ENCODE results near the gene KLHL40. TPM values are rescaled to one million over a fixed set of nuclear protein-coding genes. Genes with fewer than 3 reads are reported as not detected.

KLHL40 gene
- total and polyA plus RNA-seq, 2 donors (not counting 1 experiment from before 2014, with no cell fraction given): not detected

- Histone ChIP-seq H3K36me3 (replicated peaks in 1 of 2; ENCODE audit: control extremely low read depth in 1 of 2, control insufficient read depth in 1 of 2, extremely low read depth in 1 of 2, insufficient read depth in 2 of 2, low read length in 1 of 2) (no peaks in the 10 kb centered on the region), H4K20me1 (ENCODE audit: control insufficient read depth, insufficient read depth, low read length, poor library complexity, severe bottlenecking) (no peaks in the 10 kb centered on the region), H3K4me3 (ENCODE audit: control extremely low read depth in 1 of 5, extremely low read depth in 1 of 5, insufficient read depth in 1 of 5, low read depth in 2 of 5, low read length in 4 of 5) (no peak overlapping the region), H2AFZ (ENCODE audit: insufficient read depth, low read depth, low read length, poor library complexity, severe bottlenecking) (no peak overlapping the region), H3K27ac (ENCODE audit: low read length in 2 of 2) (no peak overlapping the region), H3K27me3 (replicated peaks in 1 of 4; ENCODE audit: control extremely low read depth in 1 of 4, control insufficient read depth in 3 of 4, insufficient read depth in 4 of 4, low read length in 3 of 4) (no peaks in the 10 kb centered on the region), H3K4me2 (replicated peaks; ENCODE audit: low read depth, low read length, poor library complexity, severe bottlenecking) (no peak overlapping the region), H3K4me1 (ENCODE audit: control insufficient read depth in 2 of 2, insufficient read depth in 2 of 2, low read length in 2 of 2) (no peaks in the 10 kb centered on the region), H3K79me2 (ENCODE audit: control insufficient read depth, insufficient read depth, low read length) (no peaks in the 10 kb centered on the region), H3K9ac (ENCODE audit: low read length) (no peak overlapping the region), H3K9me3 (ENCODE audit: control extremely low read depth in 1 of 3, control insufficient read depth in 2 of 3, insufficient read depth in 1 of 3, low read length in 2 of 3) (no peaks in the 10 kb centered on the region)
- Mint-ChIP-seq H3K27me3 (no peaks in the 10 kb centered on the region), H3K4me3 (no peak overlapping the region), H3K9me3 (ENCODE audit: insufficient read depth) (no peaks in the 10 kb centered on the region), H3K27ac (no peak overlapping the region), H3K4me1 (no peaks in the 10 kb centered on the region)
- DNase-seq (no peak), ATAC-seq (ENCODE audit: low read depth) (no peak)
- intact Hi-C loops (cut with micrococcal nuclease): no loop called here
- 96% methylated on average over 4 of the region's 4 CpGs for WGBS (ENCODE audit: insufficient coverage)
- TF ChIP-seq, protein P1, sequence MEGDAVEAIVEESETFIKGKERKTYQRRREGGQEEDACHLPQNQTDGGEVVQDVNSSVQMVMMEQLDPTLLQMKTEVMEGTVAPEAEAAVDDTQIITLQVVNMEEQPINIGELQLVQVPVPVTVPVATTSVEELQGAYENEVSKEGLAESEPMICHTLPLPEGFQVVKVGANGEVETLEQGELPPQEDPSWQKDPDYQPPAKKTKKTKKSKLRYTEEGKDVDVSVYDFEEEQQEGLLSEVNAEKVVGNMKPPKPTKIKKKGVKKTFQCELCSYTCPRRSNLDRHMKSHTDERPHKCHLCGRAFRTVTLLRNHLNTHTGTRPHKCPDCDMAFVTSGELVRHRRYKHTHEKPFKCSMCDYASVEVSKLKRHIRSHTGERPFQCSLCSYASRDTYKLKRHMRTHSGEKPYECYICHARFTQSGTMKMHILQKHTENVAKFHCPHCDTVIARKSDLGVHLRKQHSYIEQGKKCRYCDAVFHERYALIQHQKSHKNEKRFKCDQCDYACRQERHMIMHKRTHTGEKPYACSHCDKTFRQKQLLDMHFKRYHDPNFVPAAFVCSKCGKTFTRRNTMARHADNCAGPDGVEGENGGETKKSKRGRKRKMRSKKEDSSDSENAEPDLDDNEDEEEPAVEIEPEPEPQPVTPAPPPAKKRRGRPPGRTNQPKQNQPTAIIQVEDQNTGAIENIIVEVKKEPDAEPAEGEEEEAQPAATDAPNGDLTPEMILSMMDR (IDR thresholded peaks at IDR 0.05): no peak
- TF ChIP-seq EZH2 (IDR thresholded peaks at IDR 0.05; ENCODE audit: borderline replicate concordance, insufficient read depth, low read depth, low read length, poor library complexity, severe bottlenecking): no peak
- ChIA-PET CTCF (interaction anchor here (1.6 kb wide), 1 partner anchor 10 kb away, joined by 5 read pairs; no protein-coding TSS in a partner anchor), POLR2A (no interaction called here)
Measured at GRCh38 chr3:42732196-42732828, 47.0 kb downstream of the KLHL40 start.

DNA sequence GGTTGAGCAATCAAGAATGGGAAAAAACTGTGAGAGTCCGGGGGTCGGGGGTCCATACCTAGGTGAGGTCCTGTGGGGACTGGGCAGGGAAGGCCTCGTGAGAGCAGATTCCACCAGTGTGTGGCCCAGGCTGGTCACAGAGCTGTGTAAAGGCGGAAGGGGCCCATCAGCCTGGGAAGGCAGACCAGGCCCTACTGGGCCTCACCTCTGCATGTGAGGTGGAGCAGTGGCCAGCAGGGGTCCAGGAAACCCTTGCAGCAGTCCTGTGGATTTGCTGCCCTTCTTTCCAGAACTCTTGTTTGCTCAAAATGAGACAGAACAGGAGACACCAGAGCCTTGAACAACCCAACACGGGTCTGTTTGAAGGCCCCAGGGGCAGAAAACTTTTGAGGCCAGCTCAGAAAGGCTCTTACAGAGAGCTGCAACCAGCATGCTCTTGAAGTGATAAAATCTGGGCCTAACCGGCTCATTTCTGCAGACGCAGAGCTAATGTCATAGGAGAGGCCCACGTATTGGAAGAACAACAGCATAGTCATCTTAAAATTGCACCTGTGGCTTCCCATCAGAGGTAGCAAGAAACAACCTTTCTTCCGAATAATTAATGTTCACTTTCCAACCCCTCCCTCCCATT, 47.6 kb downstream of the KLHL40 start:
- POLR2A ChIA-PET: no interaction called here

More for the DNA sequence above, 47.6 kb downstream of the KLHL40 start:
- intact Hi-C loops (cut with micrococcal nuclease): no loop called here
- H3K79me2 ChIP-seq (ENCODE audit: control insufficient read depth, insufficient read depth, low read length): no peaks in the 10 kb centered on the region
- Mint-ChIP-seq H3K4me1 (no peaks in the 10 kb centered on the region), H3K9me3 (ENCODE audit: insufficient read depth) (no peaks in the 10 kb centered on the region), H3K4me3 (no peak overlapping the region), H3K27ac (no peak overlapping the region), H3K27me3 (no peaks in the 10 kb centered on the region)
- no peak overlapping the region for H3K4me2 ChIP-seq (replicated peaks; ENCODE audit: low read depth, low read length, poor library complexity, severe bottlenecking)
- no peaks in the 10 kb centered on the region for H4K20me1 ChIP-seq (ENCODE audit: control insufficient read depth, insufficient read depth, low read length, poor library complexity, severe bottlenecking)
- no peak overlapping the region for H3K9ac ChIP-seq (ENCODE audit: low read length)
- CTCF ChIA-PET: interaction anchor here (1.6 to 3.4 kb wide), 2 partner anchors 9 to 12 kb away, joined by 5 to 13 read pairs; no protein-coding TSS in a partner anchor
- DNase-seq: no peak
- ATAC-seq (ENCODE audit: low read depth): no peak
- TF ChIP-seq, protein P1 (IDR thresholded peaks at IDR 0.05): no peak
- no peak for TF ChIP-seq EZH2 (IDR thresholded peaks at IDR 0.05; ENCODE audit: borderline replicate concordance, insufficient read depth, low read depth, low read length, poor library complexity, severe bottlenecking)
- H2AFZ ChIP-seq (ENCODE audit: insufficient read depth, low read depth, low read length, poor library complexity, severe bottlenecking): no peak overlapping the region
- no peaks in the 10 kb centered on the region for H3K36me3 ChIP-seq (replicated peaks in 1 of 2; ENCODE audit: control extremely low read depth in 1 of 2, control insufficient read depth in 1 of 2, extremely low read depth in 1 of 2, insufficient read depth in 2 of 2, low read length in 1 of 2)
- H3K4me3 ChIP-seq (ENCODE audit: control extremely low read depth in 1 of 5, extremely low read depth in 1 of 5, insufficient read depth in 1 of 5, low read depth in 2 of 5, low read length in 4 of 5): no peak overlapping the region
- H3K27ac ChIP-seq (ENCODE audit: low read length in 2 of 2): no peak overlapping the region
- no peaks in the 10 kb centered on the region for H3K4me1 ChIP-seq (ENCODE audit: control insufficient read depth in 2 of 2, insufficient read depth in 2 of 2, low read length in 2 of 2)
- H3K27me3 ChIP-seq (replicated peaks in 1 of 4; ENCODE audit: control extremely low read depth in 1 of 4, control insufficient read depth in 3 of 4, insufficient read depth in 4 of 4, low read length in 3 of 4): no peaks in the 10 kb centered on the region
- WGBS (ENCODE audit: insufficient coverage): 88% methylated on average over 9 of the region's 9 CpGs
- H3K9me3 ChIP-seq (ENCODE audit: control extremely low read depth in 1 of 3, control insufficient read depth in 2 of 3, insufficient read depth in 1 of 3, low read length in 2 of 3): no peaks in the 10 kb centered on the region

All from B cell (primary cell).